ENCODE measurements around the gene EEF2KMT. TPM values are rescaled to one million over a fixed set of nuclear protein-coding genes. Genes with fewer than 3 reads are reported as not detected.

Gene EEF2KMT
- total and polyA plus RNA-seq, 2 of the 13 experiments (the other 11 are each of a cell fraction or from before 2014, with no cell fraction given), result 10.7 to 26.9 TPM

DNA sequence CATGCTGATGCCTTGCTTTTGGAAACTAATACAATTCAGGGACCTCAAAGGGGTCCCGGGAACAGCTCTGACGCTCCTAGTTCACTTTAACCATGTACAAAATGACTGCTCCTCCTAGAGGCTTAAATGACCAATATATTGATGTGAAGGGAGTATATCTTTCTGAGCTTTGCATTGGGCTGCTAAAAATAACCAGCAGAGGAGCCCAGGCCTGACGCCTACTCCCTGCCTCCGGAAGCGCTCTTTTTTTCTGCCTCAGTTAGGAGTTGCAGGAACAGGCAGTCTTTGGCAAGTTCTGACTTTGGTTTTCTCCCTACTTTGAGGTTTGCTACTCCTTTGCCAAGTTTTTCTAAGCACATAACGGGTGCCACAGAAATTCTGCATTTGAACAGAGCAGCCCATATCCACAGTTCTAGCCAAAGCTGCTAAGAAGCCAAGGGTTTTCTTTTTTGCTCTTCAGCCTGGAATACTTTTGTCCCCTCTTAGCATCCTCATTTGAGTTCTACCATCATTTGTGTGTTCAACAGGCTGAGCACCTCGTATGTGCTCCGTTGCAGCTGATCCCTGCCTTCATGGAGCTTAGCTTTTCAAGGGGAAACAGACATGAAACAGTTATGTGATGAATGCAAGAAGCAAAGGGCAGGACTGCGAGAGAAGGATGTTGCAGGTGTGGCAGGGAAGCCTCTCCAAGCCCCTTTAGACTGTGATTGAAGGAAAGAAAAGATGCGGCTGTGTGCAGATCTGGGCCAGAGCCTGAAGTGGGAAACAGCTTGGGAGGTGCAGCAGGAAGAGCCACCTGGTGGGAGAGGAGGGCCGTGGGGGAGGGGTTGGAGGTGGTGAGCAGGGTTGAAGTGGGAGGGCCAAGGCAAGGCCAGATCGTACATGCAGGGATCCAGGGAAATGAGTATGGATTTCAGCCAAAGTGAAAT is 61.1 kb downstream of the EEF2KMT start (continued):
- no peak for TF ChIP-seq GRHL1 (CRISPR knock-in tag; conservative IDR thresholded peaks at IDR 0.05)
- 0 out of 2 replicates have a peak, but pooled peaks have one; percentile 13 for TF ChIP-seq FOXA3 (CRISPR knock-in tag; IDR thresholded peaks at IDR 0.05)
- TF ChIP-seq ARID5B (CRISPR knock-in tag; IDR thresholded peaks at IDR 0.05), result 0 out of 2 replicates have a peak, but pooled peaks have one; percentile 25
- TF ChIP-seq ZSCAN21 (CRISPR knock-in tag; IDR thresholded peaks at IDR 0.05; ENCODE audit: borderline replicate concordance), result 0 out of 2 replicates have a peak, but pooled peaks have one; percentile 33
- no peak for TF ChIP-seq ZFP82 (CRISPR knock-in tag; IDR thresholded peaks at IDR 0.05; ENCODE audit: borderline replicate concordance)
- TF ChIP-seq, protein P1, sequence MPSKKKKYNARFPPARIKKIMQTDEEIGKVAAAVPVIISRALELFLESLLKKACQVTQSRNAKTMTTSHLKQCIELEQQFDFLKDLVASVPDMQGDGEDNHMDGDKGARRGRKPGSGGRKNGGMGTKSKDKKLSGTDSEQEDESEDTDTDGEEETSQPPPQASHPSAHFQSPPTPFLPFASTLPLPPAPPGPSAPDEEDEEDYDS (CRISPR knock-in tag; IDR thresholded peaks at IDR 0.05), result peak; percentile 36; the same call in 1 of the 2 replicates
- TF ChIP-seq NCOR1 (IDR thresholded peaks at IDR 0.05; ENCODE audit: borderline replicate concordance, low read length), result peak; percentile 55; the same call in 1 of the 2 replicates
- 0 out of 2 replicates have a peak, but pooled peaks have one; percentile 74 for TF ChIP-seq THYN1 (CRISPR knock-in tag; IDR thresholded peaks at IDR 0.05; ENCODE audit: borderline replicate concordance, low read depth)
- no peak for TF ChIP-seq KDM1A (CRISPR knock-in tag; IDR thresholded peaks at IDR 0.05)
- no peak for TF ChIP-seq HMG20B (CRISPR knock-in tag; conservative IDR thresholded peaks at IDR 0.05)
- no peak for TF ChIP-seq RNF219 (CRISPR knock-in tag; IDR thresholded peaks at IDR 0.05)
- TF ChIP-seq, protein P2, sequence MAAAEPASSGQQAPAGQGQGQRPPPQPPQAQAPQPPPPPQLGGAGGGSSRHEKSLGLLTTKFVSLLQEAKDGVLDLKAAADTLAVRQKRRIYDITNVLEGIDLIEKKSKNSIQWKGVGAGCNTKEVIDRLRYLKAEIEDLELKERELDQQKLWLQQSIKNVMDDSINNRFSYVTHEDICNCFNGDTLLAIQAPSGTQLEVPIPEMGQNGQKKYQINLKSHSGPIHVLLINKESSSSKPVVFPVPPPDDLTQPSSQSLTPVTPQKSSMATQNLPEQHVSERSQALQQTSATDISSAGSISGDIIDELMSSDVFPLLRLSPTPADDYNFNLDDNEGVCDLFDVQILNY (CRISPR knock-in tag; conservative IDR thresholded peaks at IDR 0.05), result no peak
- TF ChIP-seq MIER3 (CRISPR knock-in tag; IDR thresholded peaks at IDR 0.05; ENCODE audit: borderline replicate concordance), result peak; percentile 3; the same call in 1 of the 2 replicates
- no peak for TF ChIP-seq ZNF180 (CRISPR knock-in tag; IDR thresholded peaks at IDR 0.05; ENCODE audit: borderline replicate concordance, low read depth)
- no peak for TF ChIP-seq ATF7-NPFF (CRISPR knock-in tag; IDR thresholded peaks at IDR 0.05; ENCODE audit: low read depth)
- no peak for TF ChIP-seq MTA3 (CRISPR knock-in tag; IDR thresholded peaks at IDR 0.05)
- TF ChIP-seq SRSF9 (IDR thresholded peaks at IDR 0.05; ENCODE audit: borderline replicate concordance, insufficient read depth, low read depth, low read length, poor library complexity, severe bottlenecking), result no peak
